ENCODE measurements around the gene KCNJ2. TPM values are rescaled to one million over a fixed set of nuclear protein-coding genes. Genes with fewer than 3 reads are reported as not detected.

The KCNJ2 gene
- total RNA-seq, 1 experiment from 2014 or later = 0.15 TPM

DNA sequence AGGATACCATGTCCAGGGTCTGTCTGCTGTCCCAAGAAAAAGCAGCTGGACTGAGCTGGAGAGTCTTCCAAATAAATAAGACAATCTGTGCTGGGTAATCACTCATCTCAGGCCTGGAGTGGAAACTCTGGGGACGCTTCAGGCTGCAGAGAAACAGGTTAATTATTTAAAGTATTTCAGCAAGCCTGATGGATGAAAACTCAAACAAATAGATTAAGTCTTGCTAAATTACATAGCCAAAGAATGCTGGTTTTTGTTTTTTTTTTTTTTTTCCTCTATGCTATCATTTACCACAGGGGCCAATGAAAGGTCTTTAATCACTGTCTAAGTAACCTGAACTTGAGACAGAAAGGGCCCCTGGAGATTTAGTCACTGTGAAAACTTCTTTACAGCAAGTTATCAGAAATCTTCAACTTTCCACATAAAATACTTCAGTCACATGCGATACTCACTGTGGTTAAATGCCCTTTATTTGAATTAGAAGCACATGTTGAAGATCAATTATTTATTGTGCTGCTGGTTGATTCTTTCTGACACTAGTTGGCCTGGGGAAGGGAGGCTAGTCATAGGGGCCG lies 31.0 kb upstream of the KCNJ2 start:
- no peak overlapping the region for H3K4ac ChIP-seq (ENCODE audit: low read depth, low read length)
- DNase-seq = no peak
- H3T11ph ChIP-seq (ENCODE audit: low read length) = no peak overlapping the region
- no peaks in the 10 kb centered on the region; the same call in 1 of the 2 replicates for H3K4me1 ChIP-seq (ENCODE audit: insufficient read depth, low read length)
- H4K91ac ChIP-seq (ENCODE audit: insufficient read length, low read depth, low read length) = no peak overlapping the region
- H2BK5ac ChIP-seq (ENCODE audit: insufficient read length, low read length) = no peak overlapping the region
- no peak overlapping the region for H3K9ac ChIP-seq (ENCODE audit: extremely low read depth, insufficient read length, low read length)
- H2AFZ ChIP-seq (ENCODE audit: low read length) = no peak overlapping the region
- H3K4me2 ChIP-seq (ENCODE audit: insufficient read depth, insufficient read length, low read length) = no peak overlapping the region
- Mint-ChIP-seq H3K36me3 (ENCODE audit: insufficient read depth in 1 of 3, low read depth in 3 of 3) (no peaks in the 10 kb centered on the region), H3K27me3 (ENCODE audit: low read depth) (no peaks in the 10 kb centered on the region; the same call in 1 of the 2 replicates), H3K9me3 (no peaks in the 10 kb centered on the region), H3K4me3 (no peak overlapping the region), H3K27ac (no peak overlapping the region), H3K4me1 (peaks cover 8 to 15% of the 10 kb centered on the region in 2 experiments)
- H4K20me1 ChIP-seq (ENCODE audit: control insufficient read depth, insufficient read depth, insufficient read length) = no peaks in the 10 kb centered on the region
- no peak overlapping the region for H4K8ac ChIP-seq (replicated peaks; ENCODE audit: insufficient read length, low read depth, low read length)
- no peaks in the 10 kb centered on the region for H3K27me3 ChIP-seq (ENCODE audit: insufficient read depth, low read length)
- no peak overlapping the region for H3K23ac ChIP-seq (ENCODE audit: insufficient read length, low read depth, low read length)
- H2BK12ac ChIP-seq (ENCODE audit: insufficient read length, low read depth, low read length) = no peak overlapping the region
- no peaks in the 10 kb centered on the region for H3K23me2 ChIP-seq (ENCODE audit: insufficient read length, low read depth, low read length, poor library complexity, severe bottlenecking)
- no peak overlapping the region for H2BK120ac ChIP-seq (ENCODE audit: low read depth, low read length, poor library complexity, severe bottlenecking)
- no peak overlapping the region for H3K27ac ChIP-seq (ENCODE audit: insufficient read length, low read depth, low read length)
- no CpG with 5 or more reads among the region's 3 CpGs for WGBS (ENCODE audit: extremely low coverage, insufficient read length, low lambda C conversion rate)
- no peaks in the 10 kb centered on the region for H3K79me1 ChIP-seq (ENCODE audit: insufficient read depth, low read depth, low read length, poor library complexity, severe bottlenecking)
- no peaks in the 10 kb centered on the region for H3K9me3 ChIP-seq (ENCODE audit: control insufficient read depth, low read depth, low read length)
- no peak overlapping the region for H3K18ac ChIP-seq (ENCODE audit: insufficient read length, low read depth, low read length)
- H3K56ac ChIP-seq (ENCODE audit: insufficient read length, low read depth, low read length) = no peak overlapping the region
- no peak overlapping the region for H4K5ac ChIP-seq (ENCODE audit: insufficient read length, low read depth, low read length)
- TF ChIP-seq, protein P1, sequence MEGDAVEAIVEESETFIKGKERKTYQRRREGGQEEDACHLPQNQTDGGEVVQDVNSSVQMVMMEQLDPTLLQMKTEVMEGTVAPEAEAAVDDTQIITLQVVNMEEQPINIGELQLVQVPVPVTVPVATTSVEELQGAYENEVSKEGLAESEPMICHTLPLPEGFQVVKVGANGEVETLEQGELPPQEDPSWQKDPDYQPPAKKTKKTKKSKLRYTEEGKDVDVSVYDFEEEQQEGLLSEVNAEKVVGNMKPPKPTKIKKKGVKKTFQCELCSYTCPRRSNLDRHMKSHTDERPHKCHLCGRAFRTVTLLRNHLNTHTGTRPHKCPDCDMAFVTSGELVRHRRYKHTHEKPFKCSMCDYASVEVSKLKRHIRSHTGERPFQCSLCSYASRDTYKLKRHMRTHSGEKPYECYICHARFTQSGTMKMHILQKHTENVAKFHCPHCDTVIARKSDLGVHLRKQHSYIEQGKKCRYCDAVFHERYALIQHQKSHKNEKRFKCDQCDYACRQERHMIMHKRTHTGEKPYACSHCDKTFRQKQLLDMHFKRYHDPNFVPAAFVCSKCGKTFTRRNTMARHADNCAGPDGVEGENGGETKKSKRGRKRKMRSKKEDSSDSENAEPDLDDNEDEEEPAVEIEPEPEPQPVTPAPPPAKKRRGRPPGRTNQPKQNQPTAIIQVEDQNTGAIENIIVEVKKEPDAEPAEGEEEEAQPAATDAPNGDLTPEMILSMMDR (conservative IDR thresholded peaks at IDR 0.05) = no peak
- no peaks in the 10 kb centered on the region for H3K79me2 ChIP-seq (ENCODE audit: insufficient read depth, low read length)
- no peak overlapping the region for H3K14ac ChIP-seq (ENCODE audit: insufficient read depth, low read length)
- H2BK20ac ChIP-seq (ENCODE audit: low read depth, low read length, poor library complexity, severe bottlenecking) = no peak overlapping the region
- no peak overlapping the region for H2BK15ac ChIP-seq (ENCODE audit: low read depth, low read length)
- H2AK5ac ChIP-seq (ENCODE audit: insufficient read length, low read length) = no peak overlapping the region

Measured in H9 (cell line).